ENCODE data around the gene GOLIM4. TPM values are rescaled to one million over a fixed set of nuclear protein-coding genes. Genes with fewer than 3 reads are reported as not detected.

GOLIM4 gene
- total RNA-seq, 1 experiment from 2014 or later = 25.3 TPM

- ChIA-PET CTCF (no interaction called here), POLR2A (ENCODE audit: unreplicated experiment) (no interaction called here)
- Histone ChIP-seq H3K79me2 (ENCODE audit: low read length) (no peaks in the 10 kb centered on the region), H2AFZ (ENCODE audit: low read length) (no peak overlapping the region), H3K4me1 (ENCODE audit: insufficient read depth, low read length) (no peaks in the 10 kb centered on the region), H3K9me3 (ENCODE audit: low read length) (no peaks in the 10 kb centered on the region), H3F3A (ENCODE audit: low read length, unreplicated experiment) (no peaks in the 10 kb centered on the region), H3K4me3 (ENCODE audit: low read length) (no peak overlapping the region), H3K27me3 (ENCODE audit: low read length) (peaks cover 22% of the 10 kb centered on the region), H3K4me2 (ENCODE audit: low read length) (no peak overlapping the region), H4K20me1 (ENCODE audit: low read length) (no peaks in the 10 kb centered on the region), H3K9me2 (replicated peaks; ENCODE audit: low read length) (no peaks in the 10 kb centered on the region), H3K27ac (ENCODE audit: low read length) (no peak overlapping the region), H3K36me3 (ENCODE audit: low read depth, low read length) (no peaks in the 10 kb centered on the region), H3K9ac (ENCODE audit: low read length) (no peak overlapping the region)
- no TSS peak for BruUV-seq (replicated peaks)
- DNase-seq (no peak), ATAC-seq (no peak)
- TF ChIP-seq CTCF (conservative IDR thresholded peaks at IDR 0.05; ENCODE audit: low read depth, low read length) (no peak), EZH2 (IDR thresholded peaks at IDR 0.05; ENCODE audit: low read length, unreplicated experiment) (no peak), EZH2phosphoT487 (IDR thresholded peaks at IDR 0.05; ENCODE audit: borderline replicate concordance, low read length) (no peak)
- intact Hi-C loops (cut with micrococcal nuclease) = no loop called here
Measured at GRCh38 chr3:167992381-167992780, 103.3 kb downstream of the GOLIM4 start.

GRCh38 chr3:167991213-167991612 is 104.5 kb downstream of the GOLIM4 start:
- Histone ChIP-seq H3K4me2 (ENCODE audit: low read length) (no peak overlapping the region), H3K4me1 (ENCODE audit: insufficient read depth, low read length) (no peaks in the 10 kb centered on the region), H3K36me3 (ENCODE audit: low read depth, low read length) (no peaks in the 10 kb centered on the region), H3K27me3 (ENCODE audit: low read length) (peaks cover 19% of the 10 kb centered on the region), H4K20me1 (ENCODE audit: low read length) (no peaks in the 10 kb centered on the region), H2AFZ (ENCODE audit: low read length) (no peak overlapping the region), H3K9me2 (replicated peaks; ENCODE audit: low read length) (no peaks in the 10 kb centered on the region), H3K9ac (ENCODE audit: low read length) (no peak overlapping the region), H3K9me3 (ENCODE audit: low read length) (no peaks in the 10 kb centered on the region), H3K4me3 (ENCODE audit: low read length) (no peak overlapping the region), H3F3A (ENCODE audit: low read length, unreplicated experiment) (no peaks in the 10 kb centered on the region), H3K79me2 (ENCODE audit: low read length) (no peaks in the 10 kb centered on the region), H3K27ac (ENCODE audit: low read length) (no peak overlapping the region)
- CTCF ChIA-PET = no interaction called here
- TF ChIP-seq CTCF (conservative IDR thresholded peaks at IDR 0.05; ENCODE audit: low read depth, low read length) (no peak), EZH2 (IDR thresholded peaks at IDR 0.05; ENCODE audit: low read length, unreplicated experiment) (no peak), EZH2phosphoT487 (IDR thresholded peaks at IDR 0.05; ENCODE audit: borderline replicate concordance, low read length) (no peak)
- intact Hi-C loops (cut with micrococcal nuclease) = no loop called here
- POLR2A ChIA-PET (ENCODE audit: unreplicated experiment) = no interaction called here
- no TSS peak for BruUV-seq (replicated peaks)
- DNase-seq = no peak
- ATAC-seq = no peak

- peaks cover 19% of the 10 kb centered on the region for H3K27me3 ChIP-seq (ENCODE audit: low read length)
- H3K4me1 ChIP-seq (ENCODE audit: insufficient read depth, low read length) = no peaks in the 10 kb centered on the region
- H3K4me2 ChIP-seq (ENCODE audit: low read length) = no peak overlapping the region
- no peaks in the 10 kb centered on the region for H3K79me2 ChIP-seq (ENCODE audit: low read length)
- no TSS peak for BruUV-seq (replicated peaks)
- ChIA-PET POLR2A (ENCODE audit: unreplicated experiment) (no interaction called here), CTCF (no interaction called here)
- H3K9ac ChIP-seq (ENCODE audit: low read length) = no peak overlapping the region
- no peak overlapping the region for H2AFZ ChIP-seq (ENCODE audit: low read length)
- ATAC-seq = no peak
- intact Hi-C loops (cut with micrococcal nuclease) = no loop called here
- H3K27ac ChIP-seq (ENCODE audit: low read length) = no peak overlapping the region
- DNase-seq = no peak
- no peaks in the 10 kb centered on the region for H3K36me3 ChIP-seq (ENCODE audit: low read depth, low read length)
- H3K9me3 ChIP-seq (ENCODE audit: low read length) = no peaks in the 10 kb centered on the region
- H4K20me1 ChIP-seq (ENCODE audit: low read length) = no peaks in the 10 kb centered on the region
- no peaks in the 10 kb centered on the region for H3K9me2 ChIP-seq (replicated peaks; ENCODE audit: low read length)
- no peaks in the 10 kb centered on the region for H3F3A ChIP-seq (ENCODE audit: low read length, unreplicated experiment)
- H3K4me3 ChIP-seq (ENCODE audit: low read length) = no peak overlapping the region
- TF ChIP-seq EZH2phosphoT487 (IDR thresholded peaks at IDR 0.05; ENCODE audit: borderline replicate concordance, low read length) = no peak
- no peak for TF ChIP-seq CTCF (conservative IDR thresholded peaks at IDR 0.05; ENCODE audit: low read depth, low read length)
- no peak for TF ChIP-seq EZH2 (IDR thresholded peaks at IDR 0.05; ENCODE audit: low read length, unreplicated experiment)
Measured at GRCh38 chr3:167989999-167990398, 105.7 kb downstream of the GOLIM4 start.
